CD14-positive monocyte (primary cell): ENCODE measurements around the gene HMX1. TPM values are rescaled to one million over a fixed set of nuclear protein-coding genes. Genes with fewer than 3 reads are reported as not detected.

Experiments
- DNase-seq, 3 donors: peaks; one replicate each; pipeline ENCODE4 v3.0.0-alpha.2; 2011 to 2022
- H2AFZ ChIP-seq: 2 replicates; pipeline ENCODE4 v1.6.0; 2012; ENCODE audit warnings: mild to moderate bottlenecking, low read depth, low read length, inconsistent platforms; ENCODE audit not compliant: insufficient read depth, poor library complexity, severe bottlenecking
- H3K27ac ChIP-seq, 2 donors: 1 replicate in 1 of 2; 2 replicates in 1 of 2; pipeline ENCODE4 v1.5.1; 2012 to 2013; ENCODE audit warnings: low read length in 2 of 2, control low read depth in 1 of 2, inconsistent platforms in 1 of 2, low read depth in 1 of 2, mild to moderate bottlenecking in 1 of 2
- H3K27me3 ChIP-seq, 2 donors: one replicate each; pipeline versions ENCODE4 v1.6.0 to v1.6.1; 2011 to 2013; ENCODE audit warnings: low read length in 2 of 2; ENCODE audit not compliant: control insufficient read depth in 2 of 2, insufficient read depth in 2 of 2
- H3K36me3 ChIP-seq, 2 donors: replicated peaks in 1 of 2; 1 replicate in 1 of 2; 2 replicates in 1 of 2; pipeline versions ENCODE4 v1.5.1 to v1.6.1; 2012 to 2013; ENCODE audit warnings: low read length in 2 of 2, control low read depth in 1 of 2, inconsistent platforms in 1 of 2, mild to moderate bottlenecking in 1 of 2; ENCODE audit not compliant: insufficient read depth in 2 of 2, control insufficient read depth in 1 of 2
- H3K4me1 ChIP-seq, 2 donors: 1 replicate in 1 of 2; 2 replicates in 1 of 2; pipeline versions ENCODE4 v1.5.1 to v1.6.1; 2012 to 2013; ENCODE audit warnings: low read length in 2 of 2, control low read depth in 1 of 2, inconsistent platforms in 1 of 2, mild to moderate bottlenecking in 1 of 2, moderate library complexity in 1 of 2; ENCODE audit not compliant: insufficient read depth in 2 of 2, control insufficient read depth in 1 of 2
- H3K4me2 ChIP-seq: replicated peaks from 2 replicates; pipeline ENCODE3; 2012; ENCODE audit warnings: low read length, moderate library complexity, mild to moderate bottlenecking; ENCODE audit not compliant: poor library complexity, severe bottlenecking; ENCODE audit errors: extremely low read depth
- H3K4me3 ChIP-seq, 3 experiments: fragments of 200-600 bp in 1 of 3; sonication (generic) in 1 of 3; replicated peaks in 1 of 3; 1 replicate in 2 of 3; 2 replicates in 1 of 3; pipeline ENCODE4 v1.5.1; 2011 to 2013; ENCODE audit warnings: low read length in 3 of 3, mild to moderate bottlenecking in 3 of 3, control low read depth in 2 of 3, low read depth in 2 of 3, inconsistent platforms in 1 of 3, moderate library complexity in 1 of 3
- H3K79me2 ChIP-seq: 2 replicates; pipeline ENCODE4 v1.6.0; 2012; ENCODE audit warnings: mild to moderate bottlenecking, control low read depth, inconsistent platforms, low read length, moderate library complexity; ENCODE audit not compliant: insufficient read depth
- H3K9ac ChIP-seq: 2 replicates; pipeline ENCODE4 v1.6.0; 2017; ENCODE audit warnings: low read length, mild to moderate bottlenecking; ENCODE audit not compliant: insufficient read depth, poor library complexity, severe bottlenecking
- H3K9me3 ChIP-seq, 2 donors: replicated peaks in 1 of 2; 1 replicate in 1 of 2; 2 replicates in 1 of 2; pipeline versions ENCODE4 v1.5.1 to v1.6.1; 2012 to 2013; ENCODE audit warnings: low read length in 2 of 2, control low read depth in 1 of 2; ENCODE audit not compliant: control insufficient read depth in 1 of 2, insufficient read depth in 1 of 2
- H4K20me1 ChIP-seq: 2 replicates; pipeline ENCODE4 v1.6.0; 2012; ENCODE audit warnings: mild to moderate bottlenecking, low read length, control low read depth, moderate library complexity; ENCODE audit not compliant: insufficient read depth
- H3K27ac Mint-ChIP-seq, 7 donors: one replicate each; pipeline ENCODE4 v1.8.0; 2020; ENCODE audit warnings: mild to moderate bottlenecking in 7 of 7, mixed read lengths in 7 of 7, moderate library complexity in 6 of 7, inconsistent platforms in 2 of 7
- H3K27me3 Mint-ChIP-seq, 3 donors: one replicate each; pipeline ENCODE4 v1.8.0; 2021 to 2022; ENCODE audit warnings: low read depth in 3 of 3, mild to moderate bottlenecking in 3 of 3, mixed read lengths in 3 of 3, moderate library complexity in 3 of 3, inconsistent platforms in 1 of 3
- H3K36me3 Mint-ChIP-seq, 2 donors: one replicate each; pipeline ENCODE4 v1.8.0; 2020; ENCODE audit warnings: mixed read lengths in 2 of 2, inconsistent platforms in 1 of 2, mild to moderate bottlenecking in 1 of 2
- H3K4me1 Mint-ChIP-seq: one replicate; pipeline ENCODE4 v1.8.0; 2020; ENCODE audit warnings: mild to moderate bottlenecking, mixed read lengths
- H3K4me3 Mint-ChIP-seq, 2 donors: one replicate each; pipeline ENCODE4 v1.8.0; 2020; ENCODE audit warnings: mild to moderate bottlenecking in 2 of 2, mixed read lengths in 2 of 2, moderate library complexity in 1 of 2
- H3K9me3 Mint-ChIP-seq, 7 donors: one replicate each; pipeline ENCODE4 v1.8.0; 2020 to 2022; ENCODE audit warnings: mixed read lengths in 7 of 7, mild to moderate bottlenecking in 6 of 7, moderate library complexity in 6 of 7, inconsistent platforms in 2 of 7
- WGBS: methylation state at CpG from one replicate; pipeline ENCODE4 v1.1.5; 2013; ENCODE audit warnings: missing lambda C conversion rate; ENCODE audit not compliant: insufficient coverage; 5-methylcytosine and 5-hydroxymethylcytosine counted together
- intact Hi-C, 2 donors: fragments of 100-400 bp; cut with micrococcal nuclease; formaldehyde crosslinking; loops; one replicate each; pipeline versions ENCODE4 v1.15.0 to v1.15.1; 2023
- polyA plus RNA-seq, 3 donors: library from polyadenylated mRNA; depleted of rRNA in 1 of 3; unstranded in 2 of 3; stranded (reverse) in 1 of 3; fragments of 300-500 nt in 2 of 3; fragments of >200 nt in 1 of 3; fragmentation: Illumina TruSeq in 2 of 3; gene quantifications; 1 replicate in 2 of 3; 2 replicates in 1 of 3; pipeline ENCODE4 v1.2.3, GENCODE V29; 2012 to 2021
- TF ChIP-seq, protein P1 (sequence below): fragments of 200-600 bp; IDR thresholded peaks from one replicate; pipeline ENCODE4 v1.8.0; 2022; ENCODE audit warnings: antibody characterized with exemption, mild to moderate bottlenecking

Gene HMX1
- polyA plus RNA-seq, 3 donors: not detected

DNA sequence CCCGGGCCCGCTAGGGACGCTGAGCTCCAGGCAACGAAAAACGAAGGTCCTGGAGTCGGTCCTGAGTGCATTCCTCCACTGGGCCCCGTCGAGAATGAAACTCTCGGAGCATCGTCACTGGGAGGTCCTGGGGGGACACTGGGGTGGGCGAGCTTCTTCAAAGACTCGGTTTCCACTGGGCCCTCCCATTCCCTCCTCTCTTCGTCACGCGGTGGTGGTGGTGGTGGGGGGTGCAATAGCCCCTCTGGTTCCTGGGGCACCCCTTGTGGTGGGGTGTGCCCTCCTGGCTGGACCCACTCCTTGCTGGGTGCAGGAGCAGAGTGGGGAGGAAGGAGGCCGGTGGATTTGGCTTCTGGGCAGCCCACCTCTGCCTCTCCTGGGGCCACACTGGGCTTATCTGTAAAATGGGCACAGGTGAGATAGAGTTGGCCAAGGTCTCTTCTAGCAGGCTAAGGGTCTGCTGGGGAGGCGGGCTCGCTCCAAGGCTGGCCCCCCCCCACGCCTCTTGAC, 12.9 kb downstream of the HMX1 start:
- H3K27me3 Mint-ChIP-seq: peaks cover 83 to 99% (median 90%) of the 10 kb centered on the region in 3 donors
- H4K20me1 ChIP-seq: no peaks in the 10 kb centered on the region
- H3K4me1 ChIP-seq: peaks cover 0 to 3% of the 10 kb centered on the region in 2 donors
- TF ChIP-seq, protein P1, sequence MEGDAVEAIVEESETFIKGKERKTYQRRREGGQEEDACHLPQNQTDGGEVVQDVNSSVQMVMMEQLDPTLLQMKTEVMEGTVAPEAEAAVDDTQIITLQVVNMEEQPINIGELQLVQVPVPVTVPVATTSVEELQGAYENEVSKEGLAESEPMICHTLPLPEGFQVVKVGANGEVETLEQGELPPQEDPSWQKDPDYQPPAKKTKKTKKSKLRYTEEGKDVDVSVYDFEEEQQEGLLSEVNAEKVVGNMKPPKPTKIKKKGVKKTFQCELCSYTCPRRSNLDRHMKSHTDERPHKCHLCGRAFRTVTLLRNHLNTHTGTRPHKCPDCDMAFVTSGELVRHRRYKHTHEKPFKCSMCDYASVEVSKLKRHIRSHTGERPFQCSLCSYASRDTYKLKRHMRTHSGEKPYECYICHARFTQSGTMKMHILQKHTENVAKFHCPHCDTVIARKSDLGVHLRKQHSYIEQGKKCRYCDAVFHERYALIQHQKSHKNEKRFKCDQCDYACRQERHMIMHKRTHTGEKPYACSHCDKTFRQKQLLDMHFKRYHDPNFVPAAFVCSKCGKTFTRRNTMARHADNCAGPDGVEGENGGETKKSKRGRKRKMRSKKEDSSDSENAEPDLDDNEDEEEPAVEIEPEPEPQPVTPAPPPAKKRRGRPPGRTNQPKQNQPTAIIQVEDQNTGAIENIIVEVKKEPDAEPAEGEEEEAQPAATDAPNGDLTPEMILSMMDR: no peak
- H3K36me3 Mint-ChIP-seq: no peaks in the 10 kb centered on the region
- no peak for DNase-seq
- H3K27ac Mint-ChIP-seq: no peak overlapping the region
- 3% methylated on average over 9 of the region's 19 CpGs for WGBS
- H2AFZ ChIP-seq: no peak overlapping the region
- peak overlapping the region in 1 of 2 donors; percentile 82 for H3K4me3 Mint-ChIP-seq
- intact Hi-C loops: no loop called here
- no peak overlapping the region for H3K9ac ChIP-seq
- no peaks in the 10 kb centered on the region for H3K79me2 ChIP-seq
- H3K9me3 ChIP-seq: peaks cover 0 to 24% of the 10 kb centered on the region in 2 donors
- peaks cover 0 to 23% (median 5%) of the 10 kb centered on the region in 7 donors for H3K9me3 Mint-ChIP-seq
- H3K27me3 ChIP-seq: peaks cover 55 to 96% of the 10 kb centered on the region in 2 donors
- no peak overlapping the region for H3K4me3 ChIP-seq
- peaks cover 6% of the 10 kb centered on the region for H3K4me1 Mint-ChIP-seq
- H3K27ac ChIP-seq: no peak overlapping the region
- H3K36me3 ChIP-seq: no peaks in the 10 kb centered on the region
- no peak overlapping the region for H3K4me2 ChIP-seq

DNA sequence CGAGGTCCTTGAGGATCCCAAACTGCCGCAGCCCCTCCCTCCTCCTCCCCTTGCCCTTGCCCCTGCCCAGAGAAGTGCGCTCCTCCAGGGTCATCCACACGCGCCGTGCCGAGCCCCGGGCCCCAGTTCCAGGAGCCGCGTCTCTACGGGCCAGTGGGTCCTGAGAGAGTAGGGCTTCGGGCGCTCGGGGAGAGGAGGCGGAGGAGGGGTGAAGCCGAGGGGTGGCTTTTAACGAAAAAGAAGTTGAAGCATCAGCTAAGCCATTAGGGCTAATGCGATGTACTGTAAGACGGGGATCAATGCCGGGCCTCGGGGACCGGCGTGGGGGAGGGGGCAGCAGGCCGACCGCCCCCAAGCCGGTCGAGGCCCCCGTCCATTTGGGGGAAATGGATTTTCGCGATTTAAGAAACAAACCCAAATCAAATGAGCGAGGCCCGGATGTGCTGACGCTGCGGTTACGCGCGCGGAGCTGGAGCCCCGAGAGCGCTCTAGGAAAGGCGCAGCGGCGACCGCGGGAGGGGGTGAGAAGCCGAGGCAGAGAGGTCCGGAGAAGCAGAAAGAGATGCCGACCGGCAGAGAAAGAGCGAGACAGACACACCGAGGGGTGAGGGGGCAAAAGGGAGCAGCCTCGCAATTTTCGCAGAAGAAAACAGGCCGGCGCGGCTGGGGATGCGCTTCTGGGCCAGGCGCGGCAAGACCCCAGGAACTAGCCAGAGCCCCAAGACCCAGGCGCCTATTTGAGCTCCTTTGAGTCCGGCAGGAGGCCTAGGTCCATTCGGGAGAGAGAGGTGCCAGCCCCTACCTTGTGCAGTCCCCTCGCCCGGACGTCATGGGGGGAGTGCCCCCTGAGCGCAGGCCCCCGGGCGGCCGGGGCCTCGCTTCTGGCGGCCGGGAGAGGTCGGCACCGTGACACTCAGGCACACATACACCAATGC, 13.6 kb downstream of the HMX1 start:
- Mint-ChIP-seq H3K27me3 (peaks cover 79 to 99% (median 90%) of the 10 kb centered on the region in 3 donors), H3K4me3 (peak overlapping the region in 1 of 2 donors; percentile 84), H3K27ac (no peak overlapping the region), H3K9me3 (peaks cover 0 to 26% (median 6%) of the 10 kb centered on the region in 7 donors), H3K36me3 (no peaks in the 10 kb centered on the region), H3K4me1 (peaks cover 6% of the 10 kb centered on the region)
- H3K4me1 ChIP-seq: peaks cover 0 to 3% of the 10 kb centered on the region in 2 donors
- H3K9me3 ChIP-seq: peaks cover 3 to 23% of the 10 kb centered on the region in 2 donors
- no peaks in the 10 kb centered on the region for H3K36me3 ChIP-seq
- TF ChIP-seq, protein P1: no peak
- intact Hi-C loops: no loop called here
- no peak overlapping the region for H3K4me2 ChIP-seq
- H3K79me2 ChIP-seq: no peaks in the 10 kb centered on the region
- WGBS: under 1% methylated on average over 53 of the region's 74 CpGs
- no peak for DNase-seq
- H3K4me3 ChIP-seq: peak overlapping the region in 1 of 3 experiments; percentile 32
- H4K20me1 ChIP-seq: no peaks in the 10 kb centered on the region
- H3K9ac ChIP-seq: no peak overlapping the region
- H3K27me3 ChIP-seq: peaks cover 51 to 88% of the 10 kb centered on the region in 2 donors
- no peak overlapping the region for H3K27ac ChIP-seq
- no peak overlapping the region for H2AFZ ChIP-seq
